Adrenal gland (tissue), 12 donors: Measurements from ENCODE around the gene ARHGEF17. TPM values are rescaled to one million over a fixed set of nuclear protein-coding genes. Genes with fewer than 3 reads are reported as not detected.

ENCODE experiments used
- DNase-seq, 7 donors: peaks; one replicate each; pipeline ENCODE4 v3.0.0-alpha.2; 2019 to 2020
- H3K27ac ChIP-seq, 5 donors: fragments of 200-600 bp; sonication (generic) in 4 of 5; 1 replicate in 3 of 5; 2 replicates in 2 of 5; pipeline versions ENCODE4 v1.5.1 to v1.8.0; 2016 to 2020; ENCODE audit warnings: mild to moderate bottlenecking in 1 of 5
- H3K27me3 ChIP-seq: fragments of 200-600 bp; 2 replicates; pipeline ENCODE4 v1.8.0; 2021
- H3K36me3 ChIP-seq, 2 donors: fragments of 200-600 bp; replicated peaks in 1 of 2; 1 replicate in 1 of 2; 2 replicates in 1 of 2; pipeline versions ENCODE4 v1.5.1 to v1.8.0; 2018 to 2022
- H3K4me1 ChIP-seq, 2 donors: fragments of 200-600 bp; replicated peaks in 1 of 2; 1 replicate in 1 of 2; 2 replicates in 1 of 2; pipeline versions ENCODE4 v1.5.1 to v1.8.0; 2018 to 2021
- H3K4me3 ChIP-seq, 4 donors: fragments of 200-600 bp; sonication (generic) in 3 of 4; one replicate each; pipeline ENCODE4 v1.5.1; 2016 to 2018
- H3K9me3 ChIP-seq, 3 donors: fragments of 200-600 bp; sonication (generic) in 1 of 3; replicated peaks in 1 of 3; 1 replicate in 2 of 3; 2 replicates in 1 of 3; pipeline versions ENCODE4 v1.5.1 to v1.8.0; 2016 to 2021
- CTCF ChIP-seq, 6 experiments: fragments of 450-650 bp in 4 of 6; fragments of 200-600 bp in 2 of 6; sonication (generic) in 1 of 6; IDR thresholded peaks; 1 replicate in 5 of 6; 2 replicates in 1 of 6; pipeline versions ENCODE4 v1.5.1 to v1.8.0; 2016 to 2021; ENCODE audit warnings: antibody characterized with exemption in 6 of 6, mild to moderate bottlenecking in 2 of 6, moderate library complexity in 1 of 6
- POLR2A ChIP-seq, 2 donors: fragments of 450-650 bp; IDR thresholded peaks; one replicate each; pipeline ENCODE4 v1.6.1; 2017; ENCODE audit warnings: antibody characterized with exemption in 2 of 2, mild to moderate bottlenecking in 2 of 2, moderate library complexity in 1 of 2
- WGBS, 4 donors: extraction: QIAGEN DNeasy Blood & Tissue Kit in 2 of 4; methylation state at CpG; one replicate each; pipeline versions ENCODE4 v1.1.5 to v1.1.7; 2013 to 2017; 5-methylcytosine and 5-hydroxymethylcytosine counted together
- intact Hi-C, 2 donors: fragments of 100-400 bp; cut with DNase I; formaldehyde crosslinking; loops; one replicate each; pipeline versions ENCODE4 v1.14.1 to v1.15.0; 2022 to 2023
- polyA plus RNA-seq, 3 donors: library from polyadenylated mRNA; stranded (reverse); fragments of 200-250 nt in 2 of 3; fragments of 350-450 nt in 1 of 3; fragmentation: Illumina TruSeq in 1 of 3; extraction: RNeasy Lipid Tissue Mini Kit (QIAGEN cat#74804) in 1 of 3; gene quantifications; one replicate each; pipeline ENCODE4 v1.2.3, GENCODE V29; 2013 to 2014
- total RNA-seq, 9 donors: library from RNA; depleted of rRNA in 4 of 9; stranded (reverse); fragments of >200 nt in 4 of 9; fragments of 120-200 nt in 1 of 9; fragmentation: NEBNext Ultra II Directional in 1 of 9; extraction: Animal tissue kit (Norgen Biotek cat#: 25700) in 1 of 9; gene quantifications; one replicate each; pipeline versions ENCODE4 v1.1.0 to v1.2.4, GENCODE V29; 2013 to 2023
- donor health status: healthy with polysubstance abuse.
- donor health status: Bipolar disorder and iron deficiency.
- donor health status: DM: yes; HTN: yes; CAD: no.
- donor health status: DM: no; HTN: no; CAD: no.
- donor health status: DM: no; HTN: no; CAD: no.
- donor health status: DM: yes; HTN: yes; CAD: no.

ARHGEF17 gene
- total and polyA plus RNA-seq, 12 donors, result 8.1 to 48.2 (median 20.4) TPM

GRCh38 chr11:73260127-73260457, 48.0 kb upstream of the ARHGEF17 start:
- peaks cover 10% of the 10 kb centered on the region for H3K27me3 ChIP-seq
- no peak overlapping the region for H3K27ac ChIP-seq
- no peak for TF ChIP-seq POLR2A (IDR thresholded peaks at IDR 0.05)
- no peak for TF ChIP-seq CTCF (IDR thresholded peaks at IDR 0.05)
- intact Hi-C loops, result no loop called here
- H3K9me3 ChIP-seq, result no peaks in the 10 kb centered on the region
- no peaks in the 10 kb centered on the region for H3K36me3 ChIP-seq
- no peak overlapping the region for H3K4me3 ChIP-seq
- H3K4me1 ChIP-seq, result peaks cover 0 to 11% of the 10 kb centered on the region in 2 donors
- DNase-seq, result peak in 1 of 7 donors; percentile 15

- intact Hi-C loops, result no loop called here
- TF ChIP-seq POLR2A (IDR thresholded peaks at IDR 0.05) (no peak), CTCF (IDR thresholded peaks at IDR 0.05) (no peak)
- no peak overlapping the region for H3K27ac ChIP-seq
- no peaks in the 10 kb centered on the region for H3K36me3 ChIP-seq
- H3K27me3 ChIP-seq, result peaks cover 10% of the 10 kb centered on the region
- no peaks in the 10 kb centered on the region for H3K9me3 ChIP-seq
- H3K4me3 ChIP-seq, result no peak overlapping the region
- DNase-seq, result peak in 5 of 7 donors; percentile 15 to 66 (median 45)
- 51 to 59% (median 53%) methylated on average over 5 of the region's 5 CpGs for WGBS, 4 donors
- peaks cover 0 to 4% of the 10 kb centered on the region in 2 donors for H3K4me1 ChIP-seq
Measured at GRCh38 chr11:73262851-73263495, 45.1 kb upstream of the ARHGEF17 start.

- TF ChIP-seq POLR2A (IDR thresholded peaks at IDR 0.05) (no peak), CTCF (IDR thresholded peaks at IDR 0.05) (no peak)
- intact Hi-C loops, result no loop called here
- H3K4me1 ChIP-seq, result no peaks in the 10 kb centered on the region
- no peak overlapping the region for H3K4me3 ChIP-seq
- WGBS, 4 donors, result 83 to 93% (median 90%) methylated on average over 2 of the region's 2 CpGs
- no peaks in the 10 kb centered on the region for H3K36me3 ChIP-seq
- peaks cover 10% of the 10 kb centered on the region for H3K27me3 ChIP-seq
- peak in 1 of 7 donors; percentile 8 for DNase-seq
- H3K27ac ChIP-seq, result no peak overlapping the region
- no peaks in the 10 kb centered on the region for H3K9me3 ChIP-seq
Measured at GRCh38 chr11:73263640-73264039, 44.4 kb upstream of the ARHGEF17 start.

- Histone ChIP-seq H3K27ac (no peak overlapping the region), H3K9me3 (no peaks in the 10 kb centered on the region), H3K4me3 (no peak overlapping the region), H3K36me3 (no peaks in the 10 kb centered on the region), H3K27me3 (peaks cover 10% of the 10 kb centered on the region), H3K4me1 (no peaks in the 10 kb centered on the region)
- intact Hi-C loops, result no loop called here
- peak in 3 of 7 donors; percentile 10 to 18 (median 11) for DNase-seq
- 81 to 94% (median 91%) methylated on average over 4 of the region's 4 CpGs for WGBS, 4 donors
- TF ChIP-seq CTCF (IDR thresholded peaks at IDR 0.05) (no peak), POLR2A (IDR thresholded peaks at IDR 0.05) (no peak)
Measured at GRCh38 chr11:73265278-73265810, 42.7 kb upstream of the ARHGEF17 start.
